Cerebellar cortex (tissue), 1 donor: ENCODE measurements around the gene EXOC6B.

ENCODE experiments used
- DNase-seq: peaks from one replicate; pipeline ENCODE4 v3.0.0-alpha.2; 2015; ENCODE audit warnings: low spot score

EXOC6B gene

DNA sequence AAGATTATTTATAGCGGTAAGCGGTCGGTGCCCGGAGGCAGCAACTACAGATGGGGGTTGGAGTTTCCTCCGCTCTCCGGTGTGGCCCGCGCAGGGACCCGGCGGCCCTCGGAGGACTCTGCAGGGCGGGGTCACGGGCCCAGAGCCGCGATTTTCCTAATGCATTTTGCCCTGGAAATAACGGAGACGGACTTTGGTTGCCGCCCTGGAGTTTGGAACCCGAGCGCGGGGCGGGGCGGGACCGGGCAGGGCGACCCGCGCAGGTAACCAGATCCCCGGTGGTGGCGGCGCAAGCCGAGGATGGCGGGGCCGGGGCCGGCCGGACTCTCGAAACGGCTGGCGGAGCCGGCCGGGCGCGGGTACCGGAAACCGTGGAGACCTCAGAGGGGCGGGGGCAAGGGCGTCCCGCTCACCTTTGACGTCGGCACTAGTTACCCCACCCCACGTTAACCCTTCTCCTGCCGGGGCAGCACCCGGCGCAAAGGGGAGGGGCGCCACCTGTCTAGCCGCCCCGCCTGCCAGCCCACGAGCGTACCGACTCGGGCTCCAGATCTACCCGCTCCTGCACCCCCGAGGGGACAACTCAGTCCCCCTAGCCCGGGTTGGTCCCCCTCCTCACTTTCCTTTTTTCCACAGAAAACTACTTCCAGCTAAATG, 681.1 kb downstream of the EXOC6B start:
- no peak for DNase-seq

DNA sequence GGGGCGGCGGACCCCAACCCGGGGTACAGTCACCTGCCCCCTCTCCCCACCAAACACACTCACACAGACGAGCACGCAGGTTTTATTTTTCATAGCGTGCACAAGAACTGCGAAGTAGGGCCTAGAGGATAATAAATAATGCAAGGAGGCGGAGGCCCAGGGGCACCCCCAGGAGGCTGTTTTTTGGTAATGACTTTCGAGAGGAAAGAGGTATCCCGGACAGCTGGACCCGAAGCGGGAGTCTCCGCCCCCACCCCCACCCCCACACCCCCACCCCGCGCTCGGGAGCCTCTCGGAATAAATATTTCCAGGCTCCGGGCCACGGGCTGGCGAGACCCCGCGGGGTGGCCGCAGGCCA, 681.6 kb downstream of the EXOC6B start:
- no peak for DNase-seq

- no peak for DNase-seq
Observed at GRCh38 chr2:72143441-72144273, 682.2 kb downstream of the EXOC6B start.

- DNase-seq = no peak
Observed at GRCh38 chr2:72142570-72143440, 683.0 kb downstream of the EXOC6B start.

- DNase-seq = no peak
Observed at GRCh38 chr2:72141881-72142451, 683.9 kb downstream of the EXOC6B start.

GRCh38 chr2:72141032-72141645, 684.7 kb downstream of the EXOC6B start:
- no peak for DNase-seq

DNA sequence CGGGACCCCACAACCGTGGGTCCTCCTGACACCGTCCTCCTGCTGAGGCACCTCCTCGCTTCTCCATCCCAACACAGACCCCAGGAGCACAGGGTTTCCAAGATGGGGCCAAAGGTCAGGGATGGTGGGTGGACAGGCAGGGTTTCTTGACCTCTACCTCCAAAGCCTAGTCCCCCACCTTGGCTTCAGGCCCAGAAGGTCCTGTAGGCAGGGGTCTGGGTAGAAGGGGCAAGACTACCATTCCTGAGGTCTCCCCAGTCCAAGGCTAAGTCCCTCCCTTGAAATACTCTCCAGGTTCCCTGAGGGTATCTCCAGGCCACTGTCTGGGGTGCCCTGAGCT, 685.2 kb downstream of the EXOC6B start:
- no peak for DNase-seq

DNA sequence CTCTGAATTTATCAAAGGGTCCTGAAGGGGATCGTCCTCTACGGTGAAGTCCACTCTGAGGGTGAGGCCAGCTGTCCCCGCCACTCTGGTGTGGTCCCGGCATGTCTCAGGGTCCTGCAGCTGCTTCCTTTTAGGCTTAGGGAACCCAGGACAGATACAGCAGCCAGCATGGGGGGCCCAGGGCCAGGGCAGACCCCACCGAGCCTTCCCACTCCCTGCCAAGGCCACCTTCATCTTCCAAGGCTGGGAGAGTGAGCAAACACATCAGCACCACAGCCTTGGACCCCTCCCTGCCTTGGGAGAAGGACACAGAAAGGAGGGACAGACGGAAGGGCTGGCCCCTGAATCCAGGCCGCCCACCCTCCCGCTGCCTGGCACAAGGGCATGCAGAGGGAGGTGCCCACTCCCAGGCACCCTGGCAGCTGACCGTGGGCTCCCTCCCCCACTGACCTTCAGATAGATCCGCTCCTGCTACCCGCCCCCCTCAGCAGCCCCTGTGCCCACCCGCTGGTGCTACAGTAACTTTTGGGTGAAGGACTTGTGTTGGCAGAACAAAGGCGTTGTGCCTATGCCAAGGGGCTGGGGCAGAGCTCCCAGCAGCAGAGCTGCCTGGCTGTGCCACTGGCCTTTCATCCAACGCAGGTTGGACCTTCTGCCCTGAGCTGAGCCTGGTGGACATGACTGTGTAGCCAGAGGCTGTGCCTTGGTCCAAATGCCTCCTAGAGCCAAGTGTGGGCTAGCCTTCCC, 685.8 kb downstream of the EXOC6B start:
- no peak for DNase-seq

- no peak for DNase-seq
Observed at GRCh38 chr2:72139471-72139873, 686.4 kb downstream of the EXOC6B start.

DNA sequence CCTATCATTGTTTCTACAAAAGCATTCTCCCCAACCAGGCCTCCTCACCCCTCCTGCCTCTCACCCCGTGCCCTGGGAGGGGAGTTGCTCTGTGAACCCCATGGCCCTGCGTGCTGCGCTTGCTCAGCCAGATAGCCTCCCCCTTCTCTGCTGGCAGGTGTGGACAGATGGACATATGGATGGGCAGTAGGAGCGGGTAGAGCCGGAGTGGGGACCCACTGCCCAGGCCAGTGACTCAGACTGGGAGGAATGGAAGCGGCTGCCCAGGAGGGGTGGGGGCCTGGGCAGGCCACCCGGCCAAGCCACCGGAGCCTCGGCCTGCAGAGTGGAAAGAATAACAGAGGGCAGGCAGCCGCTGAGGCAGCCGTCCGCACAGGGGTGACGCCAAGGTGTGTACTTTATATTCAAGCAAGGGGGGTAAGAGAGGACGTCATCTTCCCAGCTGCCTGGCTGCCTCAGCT, 686.9 kb downstream of the EXOC6B start:
- DNase-seq = no peak

- no peak for DNase-seq
Observed at GRCh38 chr2:72138011-72138881, 687.6 kb downstream of the EXOC6B start.

DNA sequence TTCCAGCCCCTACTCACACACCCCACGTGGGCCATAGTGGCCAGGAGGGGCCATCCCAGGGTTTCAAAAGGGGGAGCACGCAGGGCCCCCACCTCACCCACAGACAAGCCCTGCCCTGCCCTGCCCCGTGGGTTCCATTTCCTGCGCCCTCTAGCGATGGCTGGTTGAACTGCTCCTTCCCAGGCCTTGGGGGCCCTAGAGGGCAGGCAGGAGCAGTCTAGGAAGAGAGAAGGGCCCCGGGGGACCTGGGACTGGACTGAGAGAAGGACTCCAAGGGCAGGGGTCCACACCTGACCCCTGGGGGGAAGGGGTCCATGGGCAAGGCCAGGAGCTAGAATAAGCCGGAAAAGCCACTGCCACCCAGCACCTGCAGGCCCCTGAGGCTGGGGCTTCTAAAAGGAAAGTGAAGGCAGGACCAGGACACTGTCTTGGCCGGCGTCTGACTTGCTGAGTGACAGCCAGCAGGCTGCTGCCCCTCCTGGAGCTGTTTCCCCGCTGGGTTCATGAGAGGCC, 688.3 kb downstream of the EXOC6B start:
- DNase-seq = no peak

DNA sequence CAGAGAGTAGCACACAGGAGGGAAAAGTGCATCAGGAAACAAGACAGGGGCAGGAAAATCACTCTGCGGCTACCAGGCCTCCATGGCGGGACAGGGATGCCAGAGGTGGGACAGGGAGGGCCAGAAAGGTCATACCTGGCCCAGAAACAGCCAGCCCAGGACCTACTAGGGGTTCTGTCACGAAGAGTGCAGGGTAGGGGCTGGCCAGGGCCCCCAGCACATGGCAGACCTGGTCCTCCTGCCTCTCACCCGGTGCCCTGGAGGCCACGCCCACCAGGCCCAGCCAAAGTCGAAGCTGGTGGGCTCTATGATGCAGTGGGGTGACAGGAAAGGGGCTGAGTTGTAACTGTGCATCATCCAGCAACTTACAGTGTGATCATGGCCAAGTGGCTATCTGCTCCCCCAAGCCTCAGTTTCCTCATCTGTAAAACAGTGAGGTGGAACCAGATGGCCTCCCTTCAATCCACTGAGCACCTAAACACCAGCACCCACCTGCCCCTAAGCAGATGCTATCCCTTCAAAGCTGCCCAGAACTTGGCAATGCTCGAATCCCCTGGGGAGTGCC, 688.8 kb downstream of the EXOC6B start:
- no peak for DNase-seq

DNA sequence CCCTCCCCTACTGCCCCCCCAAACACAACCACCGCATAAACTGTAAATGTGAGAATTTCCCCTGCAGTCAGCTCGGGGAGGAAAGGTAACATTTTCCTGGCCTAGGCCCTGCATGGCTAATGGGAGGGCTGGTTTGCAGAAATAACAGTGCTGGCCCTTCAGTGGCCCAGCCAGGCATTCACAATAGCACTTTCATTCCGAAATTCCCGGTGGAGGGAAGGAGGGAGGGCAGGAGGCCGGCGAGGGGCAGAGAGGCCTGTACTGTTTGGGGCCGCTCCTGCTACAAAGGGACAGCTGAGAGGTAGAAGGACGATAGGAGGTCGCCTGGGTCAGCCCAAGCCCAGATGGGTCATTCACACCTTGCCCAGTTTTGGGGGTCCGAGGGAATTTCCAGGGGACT, 689.5 kb downstream of the EXOC6B start:
- DNase-seq = no peak

DNA sequence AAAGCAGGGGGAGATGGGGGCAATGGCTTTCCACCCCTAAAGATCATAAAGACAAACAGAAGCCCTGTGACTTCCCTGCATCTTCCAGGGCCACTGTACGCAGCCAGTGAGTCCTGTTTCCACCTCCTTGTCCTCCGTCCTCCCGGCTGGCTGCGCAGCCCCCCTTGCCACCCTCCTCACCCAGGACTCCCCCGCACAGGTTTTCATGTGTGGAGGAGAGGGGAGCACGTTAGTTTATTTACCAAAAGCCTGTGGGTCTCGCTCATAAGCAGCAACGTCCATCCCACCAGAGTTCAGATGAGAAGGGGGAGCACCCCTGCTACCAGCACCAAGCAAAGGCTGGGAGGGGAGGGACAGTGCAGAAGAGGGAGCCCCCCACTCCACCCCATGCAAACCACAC, 689.9 kb downstream of the EXOC6B start:
- no peak for DNase-seq

GRCh38 chr2:72134997-72135800, 690.6 kb downstream of the EXOC6B start:
- no peak for DNase-seq

DNA sequence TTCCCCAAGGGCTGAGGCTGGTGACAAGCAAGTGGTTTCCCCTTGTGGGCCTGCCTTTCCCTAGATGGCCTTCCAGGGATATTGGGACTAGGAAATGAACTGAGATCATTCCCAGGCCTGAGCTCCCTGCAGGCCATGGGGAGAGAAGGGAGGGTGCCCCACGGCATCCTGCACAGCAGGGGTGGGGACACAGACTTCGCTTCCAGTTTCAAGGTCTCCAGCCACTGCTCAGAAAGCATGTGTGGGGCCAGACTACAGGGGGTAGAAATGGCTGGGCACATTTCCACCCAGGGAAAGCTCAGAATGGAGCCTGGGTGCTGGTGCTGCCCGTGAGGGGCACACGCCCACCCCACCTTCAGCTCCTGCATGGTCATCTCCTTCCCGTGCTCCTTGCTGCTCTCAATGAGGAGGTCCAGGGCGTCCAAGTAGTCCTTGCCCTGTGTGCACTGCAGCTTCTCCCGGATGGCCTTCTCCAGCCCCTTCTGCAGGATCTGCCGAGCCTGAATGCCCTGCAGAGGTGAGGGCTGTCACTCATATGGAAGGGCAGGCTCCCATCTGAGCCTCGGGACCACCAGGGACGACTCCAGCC, 691.3 kb downstream of the EXOC6B start:
- no peak for DNase-seq

DNA sequence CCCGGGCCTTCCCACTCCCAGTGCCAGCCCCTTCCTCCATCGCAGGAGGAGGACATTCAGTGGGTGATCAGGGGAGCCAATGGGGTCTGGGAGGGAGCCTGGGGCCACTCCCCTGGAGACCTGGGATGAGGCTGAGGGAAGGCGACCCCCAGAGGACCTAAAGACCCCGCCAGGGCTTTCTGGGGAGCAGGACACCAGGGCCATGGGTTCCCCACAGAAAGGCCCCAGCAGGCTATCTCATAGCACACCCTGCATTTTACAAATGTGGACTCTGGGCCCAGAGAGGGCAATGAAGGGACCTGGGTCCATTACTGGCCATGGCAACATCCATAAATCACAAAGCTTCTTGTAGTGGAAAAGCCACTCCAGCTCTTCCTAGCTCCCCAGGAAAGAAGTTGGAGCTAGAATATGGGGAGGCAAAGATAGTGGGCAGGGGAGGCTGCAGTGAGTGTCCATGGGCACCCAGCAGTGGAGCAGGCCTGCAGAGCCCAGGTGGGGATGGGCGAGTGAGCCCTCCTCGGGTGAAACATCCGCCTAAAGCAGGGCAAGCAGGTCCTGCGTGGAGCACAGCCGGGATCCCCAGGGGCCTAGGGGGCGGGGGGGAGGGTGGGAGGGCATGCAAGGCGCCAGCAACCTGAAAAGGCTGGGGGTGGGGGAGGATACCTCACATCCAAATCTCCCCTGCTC, 692.0 kb downstream of the EXOC6B start:
- no peak for DNase-seq
